Activated CD4-positive, alpha-beta T cell treated with anti-CD3 and anti-CD28 coated beads for 4 hours (primary cell): ENCODE measurements around the gene XYLT1.
"Not testable (repeated sequence)": the region's sequence is repeated elsewhere in the genome, so short reads cannot be mapped to it uniquely, and the experiment has no call there.

ENCODE experiments used
- DNase-seq, 2 donors: peaks; one replicate each; pipeline ENCODE4 v3.0.0-alpha.2; 2020

Gene XYLT1

GRCh38 chr16:17470908-17471718, at the start of gene XYLT1:
XYLT1 (minus strand) TSS chr16:17470960; CDS start chr16:17470796, 164 bp downstream.
- peak; percentile 57 to 62 for DNase-seq

DNA sequence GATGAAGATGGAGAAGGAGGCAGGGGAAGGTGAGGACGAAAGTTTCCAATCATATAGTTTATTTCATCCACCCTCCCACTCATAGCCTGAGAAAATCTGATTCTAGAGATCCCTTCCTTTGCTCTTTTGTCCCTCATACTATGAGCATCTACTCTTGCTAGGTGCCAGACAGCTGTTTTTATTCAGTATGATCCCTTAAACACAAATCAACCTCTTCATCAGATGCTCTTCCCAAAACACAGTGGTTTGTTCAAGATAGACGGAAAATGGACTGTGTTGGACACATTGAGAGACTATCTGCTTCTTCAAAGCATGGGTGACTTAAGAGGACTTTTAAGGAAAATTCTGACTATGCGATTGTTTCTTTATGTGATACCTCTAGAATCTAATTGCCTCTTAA, 49.4 kb upstream of the XYLT1 start:
- DNase-seq, result no peak

DNA sequence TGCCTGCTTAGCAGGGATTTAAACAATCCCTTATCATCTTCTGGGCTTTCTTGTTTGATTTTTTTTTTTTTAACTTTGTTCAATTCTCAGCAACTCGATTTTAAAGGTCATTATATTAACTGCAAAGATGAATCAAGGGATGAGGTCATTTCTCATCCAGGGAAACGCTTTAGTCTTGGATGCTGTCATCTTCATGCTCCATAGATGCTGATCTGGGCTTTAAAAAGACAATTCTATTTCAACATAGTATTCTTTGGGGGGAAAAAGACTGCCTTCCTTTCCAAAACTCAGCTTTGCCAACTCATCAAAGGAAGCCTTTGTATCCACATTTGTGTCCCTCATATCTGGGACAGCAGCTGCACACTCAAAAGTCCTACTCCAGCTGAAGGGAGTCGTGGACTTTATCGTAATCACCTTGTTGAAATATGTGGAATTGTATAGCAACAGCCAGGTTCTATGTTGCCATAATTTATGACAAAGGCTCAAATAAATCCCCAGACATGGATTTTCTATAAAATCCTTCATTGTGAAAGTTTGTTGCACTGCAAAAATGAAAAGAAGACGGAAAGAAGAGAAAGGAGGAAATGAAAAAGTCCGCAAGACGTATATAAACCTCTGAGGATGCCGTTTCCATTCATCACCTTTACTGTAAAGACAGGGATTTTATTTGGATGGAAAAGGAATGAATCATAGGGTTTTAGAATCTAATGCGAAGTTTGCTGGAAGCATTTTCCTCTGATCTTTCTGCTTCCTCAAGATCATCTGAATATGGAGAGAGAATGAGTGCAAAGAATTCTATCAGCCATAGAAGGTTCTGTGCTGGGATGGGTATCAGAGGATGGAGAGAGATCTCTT, 48.6 kb upstream of the XYLT1 start:
- DNase-seq, result no peak

GRCh38 chr16:17518441-17518840, 47.7 kb upstream of the XYLT1 start:
- DNase-seq, result no peak

DNA sequence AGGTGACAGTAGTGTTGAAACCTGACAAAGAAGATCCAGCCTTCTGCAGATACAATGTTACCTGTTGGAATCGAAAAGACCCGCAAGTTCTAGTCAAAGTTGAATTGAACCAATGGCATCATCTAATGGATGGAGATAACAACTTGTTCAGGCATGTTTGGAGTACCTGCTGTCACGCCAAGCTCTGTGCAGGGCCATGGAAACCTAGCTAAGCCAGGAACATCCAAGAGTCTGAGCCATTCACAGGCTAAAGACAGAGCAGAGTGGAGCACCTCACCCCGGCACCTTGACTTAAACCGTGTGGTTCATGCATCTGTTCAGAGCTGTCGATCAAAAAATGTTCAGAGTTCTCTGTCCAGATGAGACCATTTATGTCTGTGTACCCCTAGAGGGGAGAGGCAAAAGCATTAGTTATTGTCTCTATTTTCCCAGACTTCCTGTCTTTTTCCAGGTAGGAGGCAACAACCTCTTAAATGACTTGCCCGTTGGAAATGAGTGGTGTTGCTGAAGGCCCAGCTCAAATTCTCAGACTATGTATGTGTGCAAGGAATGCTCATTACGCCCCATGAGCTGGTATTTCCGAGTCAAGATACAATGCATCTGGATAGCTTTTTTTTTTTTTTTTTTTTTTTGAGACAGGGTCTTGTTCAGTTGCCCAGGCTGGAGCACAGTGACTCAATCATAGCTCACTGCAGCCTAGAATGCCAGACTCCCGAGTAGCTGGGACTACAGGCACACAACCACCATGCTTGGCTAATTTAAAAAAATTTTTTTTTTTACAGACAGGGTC, 44.9 kb upstream of the XYLT1 start:
- DNase-seq, result no peak

- no peak for DNase-seq
Observed at GRCh38 chr16:17512636-17513220, 42.0 kb upstream of the XYLT1 start.

DNA sequence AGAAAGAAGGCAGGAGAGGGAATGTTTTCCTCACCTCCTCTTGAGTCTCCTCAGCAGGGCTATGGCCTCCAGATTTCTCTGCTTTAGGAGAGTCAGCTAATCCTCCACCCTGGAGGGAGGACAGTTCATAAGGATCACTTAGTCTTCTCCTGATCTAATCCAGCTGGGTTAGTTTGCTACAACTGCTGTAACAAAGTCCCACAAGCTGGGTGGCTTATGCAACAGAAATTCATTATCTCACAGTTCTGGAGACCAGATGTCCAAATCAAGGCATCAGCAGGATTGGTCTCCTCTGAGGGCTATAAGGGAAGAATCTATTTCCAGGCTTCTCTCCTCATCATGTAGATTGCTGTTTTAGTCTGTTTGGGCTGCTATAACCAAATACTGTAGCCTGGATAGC, 40.6 kb upstream of the XYLT1 start:
- DNase-seq, result no peak

GRCh38 chr16:17510567-17510966, 39.8 kb upstream of the XYLT1 start:
- no peak for DNase-seq

DNA sequence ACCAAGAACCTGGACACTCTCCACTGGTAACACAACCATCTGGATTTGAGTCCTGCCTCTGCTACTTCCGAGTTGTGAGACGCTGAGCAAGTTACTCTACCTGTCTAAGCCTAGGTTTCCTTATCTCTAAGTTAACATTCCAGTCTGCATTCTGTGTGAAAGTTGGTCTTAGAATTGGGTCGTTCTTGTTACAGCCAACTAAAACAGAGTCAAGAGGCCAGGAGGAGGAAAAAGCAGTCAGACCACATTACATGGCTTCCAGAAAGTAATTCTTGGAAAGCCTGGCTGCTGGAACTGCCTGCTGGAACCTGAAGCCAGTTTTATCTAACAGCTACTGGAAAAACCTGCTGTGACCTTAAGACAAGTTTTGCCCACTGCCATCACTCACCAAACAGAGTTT, 38.4 kb upstream of the XYLT1 start:
- DNase-seq, result no peak

GRCh38 chr16:17508303-17508702, 37.5 kb upstream of the XYLT1 start:
- DNase-seq, result no peak

DNA sequence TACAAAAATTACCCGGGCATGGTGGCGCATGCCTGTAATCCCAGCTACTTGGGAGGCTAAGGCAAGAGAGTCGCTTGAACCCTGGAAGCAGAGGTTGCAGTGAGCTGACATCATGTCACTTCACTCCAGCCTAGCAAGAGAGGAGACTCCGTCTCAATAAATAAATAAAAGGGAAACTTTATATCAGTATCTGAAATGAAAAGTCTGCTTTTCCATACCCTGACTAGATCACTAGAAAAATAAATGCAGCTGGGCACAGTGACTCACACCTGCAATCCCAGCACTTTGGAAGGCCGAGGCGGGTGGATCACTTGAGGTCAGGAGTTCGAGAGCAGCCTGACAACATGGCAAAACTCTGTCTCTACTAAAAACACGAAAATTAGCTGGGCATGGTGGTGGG, 36.8 kb upstream of the XYLT1 start:
- not testable (repeated sequence) for DNase-seq

GRCh38 chr16:17505828-17506227, 35.1 kb upstream of the XYLT1 start:
- DNase-seq, result not testable (repeated sequence)

- no peak for DNase-seq
Observed at GRCh38 chr16:17504050-17504449, 33.3 kb upstream of the XYLT1 start.

GRCh38 chr16:17503331-17503730, 32.6 kb upstream of the XYLT1 start:
- no peak for DNase-seq

- DNase-seq, result no peak
Observed at GRCh38 chr16:17501321-17501720, 30.6 kb upstream of the XYLT1 start.

- DNase-seq, result no peak
Observed at GRCh38 chr16:17499223-17499902, 28.6 kb upstream of the XYLT1 start.

- no peak for DNase-seq
Observed at GRCh38 chr16:17497648-17498047, 26.9 kb upstream of the XYLT1 start.

DNA sequence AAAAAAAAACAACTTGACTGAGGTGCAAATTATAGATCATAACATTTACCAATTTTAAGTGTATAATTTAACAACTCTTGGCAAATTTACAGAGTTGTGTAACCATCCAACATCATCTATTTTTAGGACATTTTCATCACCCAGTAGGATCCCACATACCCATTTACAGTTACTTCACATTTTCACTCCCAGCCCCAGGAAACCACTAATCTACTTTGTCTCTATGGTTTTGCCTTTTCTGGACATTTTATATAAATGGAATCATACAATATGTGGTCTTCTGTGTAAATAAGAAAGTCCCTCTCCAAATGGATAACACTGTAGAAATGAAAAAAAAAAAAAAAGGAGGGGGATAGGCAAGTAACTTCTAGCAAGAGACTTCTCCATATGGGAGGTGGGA, 26.1 kb upstream of the XYLT1 start:
- DNase-seq, result no peak

GRCh38 chr16:17493012-17493411, 22.3 kb upstream of the XYLT1 start:
- no peak for DNase-seq

DNA sequence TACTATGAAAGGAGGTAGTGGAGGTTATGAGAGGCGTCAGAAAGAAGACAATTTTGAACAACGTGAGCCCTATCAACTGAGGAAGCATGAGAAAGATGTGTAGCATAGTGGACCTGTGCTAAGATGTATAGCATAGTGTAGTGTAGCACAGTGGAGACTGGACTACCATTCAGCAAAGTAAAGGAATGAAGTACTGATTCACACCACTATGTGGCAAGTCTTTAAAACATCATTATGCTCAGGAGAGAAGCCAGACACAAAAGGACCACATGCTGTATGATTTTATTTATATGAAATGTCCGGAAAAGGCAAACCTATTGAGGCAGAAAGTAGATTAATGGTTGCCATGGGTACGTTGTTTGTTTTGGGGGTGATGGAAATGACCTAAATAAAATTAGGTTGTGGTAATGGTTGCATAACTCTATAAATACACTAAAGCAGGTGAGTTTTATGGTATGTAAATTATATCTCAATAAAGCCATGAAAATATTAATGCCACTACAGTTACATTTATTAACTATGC, 20.4 kb upstream of the XYLT1 start:
- no peak for DNase-seq

DNA sequence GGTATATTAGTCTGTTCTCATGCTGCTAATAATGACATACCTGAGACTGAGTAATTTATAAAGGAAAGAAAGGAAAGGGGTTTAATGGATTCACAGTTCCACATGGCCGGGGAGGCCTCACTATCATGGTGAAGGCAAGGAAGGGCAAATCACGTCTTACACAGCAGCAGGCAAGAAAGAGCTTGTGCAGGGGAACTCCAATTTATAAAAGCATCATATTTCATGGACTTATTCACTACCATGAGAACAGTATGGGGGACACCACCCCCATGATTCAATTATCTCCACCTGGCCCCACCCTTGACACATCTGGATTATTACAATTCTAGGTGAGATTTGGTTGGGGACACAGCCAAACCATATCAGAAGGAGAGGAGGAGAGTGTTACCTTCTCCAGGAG, 17.7 kb upstream of the XYLT1 start:
- no peak for DNase-seq

DNA sequence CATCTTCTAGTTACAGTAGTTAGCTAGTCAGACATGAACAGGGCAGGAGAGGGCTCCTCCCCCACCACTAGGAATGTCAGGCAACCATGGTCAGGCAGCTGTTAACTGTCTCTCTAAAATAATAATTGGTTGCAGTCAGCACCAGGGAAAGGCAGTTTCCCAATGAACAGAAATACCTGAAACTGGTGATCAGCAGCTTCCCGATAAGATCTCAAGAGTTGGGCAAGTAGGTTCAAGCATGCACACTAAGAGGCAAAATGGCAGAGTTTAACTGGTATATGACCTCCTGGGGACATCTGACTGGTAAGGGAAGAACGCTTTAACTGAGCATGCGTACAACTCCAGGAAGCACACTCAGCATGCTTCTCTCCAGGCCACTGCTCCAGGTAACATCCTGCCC, 12.6 kb upstream of the XYLT1 start:
- no peak for DNase-seq
